Activated CD8-positive, alpha-beta T cell treated with anti-CD3 and anti-CD28 coated beads for 36 hours (primary cell): Measurements from ENCODE around the gene HPCA. TPM values are rescaled to one million over a fixed set of nuclear protein-coding genes. Genes with fewer than 3 reads are reported as not detected.
A peak's percentile ranks its signal among the peaks of the same experiment; 100 is the strongest.

Source experiments
- ATAC-seq: fragments of 200-7000 bp; cut with Tn5 transposase; one replicate; pipeline ENCODE4 v1.10.0; 2021; ENCODE audit warnings: mild to moderate bottlenecking, moderate library complexity
- CTCF ChIA-PET: fragments of 350-600 bp; sonication (Branson Sonifier 250); formaldehyde crosslinking; loops from one replicate; lab custom pipeline; 2021; ENCODE audit warnings: antibody characterized with exemption; lab: Charles Lee
- POLR2A ChIA-PET: fragments of 350-600 bp; sonication (Branson Sonifier 250); formaldehyde crosslinking; loops from one replicate; lab custom pipeline; 2021; ENCODE audit warnings: antibody characterized with exemption; lab: Charles Lee
- DNase-seq: peaks from one replicate; pipeline ENCODE4 v3.0.0-alpha.2; 2020
- H3K27ac Mint-ChIP-seq: one replicate; pipeline ENCODE4 v1.8.0; 2021; ENCODE audit warnings: mild to moderate bottlenecking, mixed read lengths
- H3K27me3 Mint-ChIP-seq: one replicate; pipeline ENCODE4 v1.8.0; 2021; ENCODE audit warnings: mixed read lengths
- H3K36me3 Mint-ChIP-seq: one replicate; pipeline ENCODE4 v1.8.0; 2021; ENCODE audit warnings: low read depth, mixed read lengths
- H3K4me1 Mint-ChIP-seq: one replicate; pipeline ENCODE4 v1.8.0; 2021; ENCODE audit warnings: low read depth, mixed read lengths
- H3K4me3 Mint-ChIP-seq: one replicate; pipeline ENCODE4 v1.8.0; 2021; ENCODE audit warnings: mild to moderate bottlenecking, moderate library complexity, mixed read lengths
- H3K9me3 Mint-ChIP-seq: one replicate; pipeline ENCODE4 v1.8.0; 2021; ENCODE audit warnings: mixed read lengths
- intact Hi-C: fragments of 100-400 bp; cut with micrococcal nuclease; formaldehyde crosslinking; loops from one replicate; pipeline ENCODE4 v1.10.0; 2022
- total RNA-seq, 2 experiments: library from RNA; stranded (reverse); gene quantifications; one replicate each; pipeline ENCODE4 v1.2.3, GENCODE V29; 2021
- TF ChIP-seq, protein P1 (sequence below): fragments of 200-600 bp; IDR thresholded peaks from one replicate; pipeline ENCODE4 v1.8.0; 2022; ENCODE audit warnings: antibody characterized with exemption, mild to moderate bottlenecking

The HPCA gene
- total RNA-seq, 2 experiments from 2014 or later: 0.49 to 0.61 TPM

DNA sequence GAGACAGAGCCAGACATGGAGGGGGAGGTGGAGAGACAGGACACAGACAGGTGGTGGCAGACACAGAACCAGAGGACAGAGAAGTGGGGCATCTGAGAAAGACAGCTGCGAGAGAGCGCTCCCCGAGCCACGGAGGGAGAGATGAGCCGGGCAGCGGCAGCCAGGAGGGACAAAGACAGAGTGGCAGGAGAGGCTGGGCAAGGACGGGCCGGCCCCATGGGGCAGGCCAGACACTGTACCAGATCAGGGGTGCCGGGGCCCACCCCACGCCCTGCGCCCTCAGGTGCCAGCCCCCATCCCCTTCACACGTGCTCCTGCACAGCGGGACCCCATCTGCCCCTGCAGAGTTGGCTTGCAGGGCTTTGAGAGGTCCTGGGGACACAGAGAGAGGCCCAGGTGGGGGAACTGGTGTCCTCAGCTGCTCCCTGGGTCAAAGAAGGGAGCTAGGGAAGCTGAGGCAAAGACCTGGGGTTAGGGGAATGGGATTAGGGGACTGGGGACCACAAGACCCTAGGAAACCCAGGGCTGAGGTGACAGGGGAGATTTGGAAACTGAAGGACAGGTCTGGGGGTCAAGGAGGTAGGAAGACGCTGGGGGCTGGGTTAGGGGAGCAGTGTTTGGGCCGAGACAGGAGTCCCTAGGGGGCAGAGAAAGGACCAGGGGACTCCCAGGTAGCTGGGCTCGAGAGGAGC lies 16.2 kb upstream of the HPCA start:
- H3K4me1 Mint-ChIP-seq: peaks cover 8% of the 10 kb centered on the region
- H3K9me3 Mint-ChIP-seq: no peaks in the 10 kb centered on the region
- POLR2A ChIA-PET: no interaction called here
- DNase-seq (no peak), ATAC-seq (no peak)
- no peak overlapping the region for H3K27ac Mint-ChIP-seq
- intact Hi-C loops: loop anchor here (5.0 kb wide), 1 partner anchor 158 kb away; no protein-coding TSS in a partner anchor
- H3K27me3 Mint-ChIP-seq: peaks cover 35% of the 10 kb centered on the region
- H3K36me3 Mint-ChIP-seq: no peaks in the 10 kb centered on the region
- H3K4me3 Mint-ChIP-seq: peak overlapping the region; percentile 28
- CTCF ChIA-PET: interaction anchor here (1.9 kb wide), 1 partner anchor 158 kb away, joined by 8 read pairs; no protein-coding TSS in a partner anchor
- TF ChIP-seq, protein P1, sequence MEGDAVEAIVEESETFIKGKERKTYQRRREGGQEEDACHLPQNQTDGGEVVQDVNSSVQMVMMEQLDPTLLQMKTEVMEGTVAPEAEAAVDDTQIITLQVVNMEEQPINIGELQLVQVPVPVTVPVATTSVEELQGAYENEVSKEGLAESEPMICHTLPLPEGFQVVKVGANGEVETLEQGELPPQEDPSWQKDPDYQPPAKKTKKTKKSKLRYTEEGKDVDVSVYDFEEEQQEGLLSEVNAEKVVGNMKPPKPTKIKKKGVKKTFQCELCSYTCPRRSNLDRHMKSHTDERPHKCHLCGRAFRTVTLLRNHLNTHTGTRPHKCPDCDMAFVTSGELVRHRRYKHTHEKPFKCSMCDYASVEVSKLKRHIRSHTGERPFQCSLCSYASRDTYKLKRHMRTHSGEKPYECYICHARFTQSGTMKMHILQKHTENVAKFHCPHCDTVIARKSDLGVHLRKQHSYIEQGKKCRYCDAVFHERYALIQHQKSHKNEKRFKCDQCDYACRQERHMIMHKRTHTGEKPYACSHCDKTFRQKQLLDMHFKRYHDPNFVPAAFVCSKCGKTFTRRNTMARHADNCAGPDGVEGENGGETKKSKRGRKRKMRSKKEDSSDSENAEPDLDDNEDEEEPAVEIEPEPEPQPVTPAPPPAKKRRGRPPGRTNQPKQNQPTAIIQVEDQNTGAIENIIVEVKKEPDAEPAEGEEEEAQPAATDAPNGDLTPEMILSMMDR: no peak

DNA sequence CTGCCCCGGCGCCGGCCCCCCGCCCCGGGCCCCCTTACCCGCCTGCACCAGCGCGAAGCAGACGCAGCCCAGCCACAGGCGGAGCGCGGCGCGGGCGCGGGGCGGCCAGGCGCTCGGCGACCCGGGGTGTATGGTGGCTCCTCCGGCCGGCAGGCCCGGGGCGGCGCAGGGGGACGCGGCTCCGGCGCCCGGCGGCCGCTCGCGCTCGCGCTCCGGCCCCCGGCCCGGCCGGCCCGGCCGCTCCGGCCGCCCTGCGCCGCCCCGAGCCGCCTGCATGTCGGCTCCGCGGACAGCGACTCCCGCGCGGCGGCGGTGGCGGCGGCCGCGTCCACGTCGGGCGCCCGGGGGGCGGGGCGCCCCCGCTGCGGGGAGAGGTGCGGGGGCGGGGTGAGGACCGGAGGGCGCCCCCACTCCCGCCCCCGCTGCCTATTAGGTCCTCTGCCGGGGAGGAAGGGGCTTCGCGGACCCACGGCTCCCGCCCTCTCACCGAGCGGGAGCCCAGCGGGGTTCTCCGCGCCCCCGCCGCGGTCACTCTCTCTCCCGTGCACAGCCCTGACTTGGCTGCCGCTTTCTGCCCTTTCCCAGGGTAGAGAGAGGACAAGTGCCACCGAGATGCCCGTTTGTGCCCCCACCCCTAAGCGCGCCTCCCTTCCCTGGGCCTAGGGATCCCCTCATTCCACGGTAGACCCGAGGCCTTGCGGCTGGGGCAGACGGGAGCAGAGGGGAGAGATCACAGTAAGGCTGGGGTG lies 15.5 kb upstream of the HPCA start, which contains the start of gene FNDC5:
TSS of gene FNDC5 (minus strand) at position 298 of the 749 bp plus-strand sequence.
- intact Hi-C loops: loop anchor here (5.0 kb wide), 1 partner anchor 158 kb away; no protein-coding TSS in a partner anchor
- ATAC-seq (peak; percentile 4), DNase-seq (no peak)
- ChIA-PET POLR2A (interaction anchor here (1.2 kb wide), 1 partner anchor 16 kb away, joined by 3 read pairs; no protein-coding TSS in a partner anchor), CTCF (interaction anchor here (1.0 to 3.4 kb wide), 11 partner anchors 10 to 246 kb away, joined by 3 to 47 read pairs (median 6); partner anchors contain the start of genes AZIN2 and HPCA)
- Mint-ChIP-seq H3K27ac (no peak within 1 kb of the TSS), H3K4me1 (peaks cover 8% of the 10 kb centered on the region), H3K36me3 (no peaks in the 10 kb centered on the region), H3K9me3 (no peaks in the 10 kb centered on the region), H3K27me3 (peaks cover 41% of the 10 kb centered on the region), H3K4me3 (peak within 1 kb of the TSS; percentile 28)
- TF ChIP-seq, protein P1: no peak

DNA sequence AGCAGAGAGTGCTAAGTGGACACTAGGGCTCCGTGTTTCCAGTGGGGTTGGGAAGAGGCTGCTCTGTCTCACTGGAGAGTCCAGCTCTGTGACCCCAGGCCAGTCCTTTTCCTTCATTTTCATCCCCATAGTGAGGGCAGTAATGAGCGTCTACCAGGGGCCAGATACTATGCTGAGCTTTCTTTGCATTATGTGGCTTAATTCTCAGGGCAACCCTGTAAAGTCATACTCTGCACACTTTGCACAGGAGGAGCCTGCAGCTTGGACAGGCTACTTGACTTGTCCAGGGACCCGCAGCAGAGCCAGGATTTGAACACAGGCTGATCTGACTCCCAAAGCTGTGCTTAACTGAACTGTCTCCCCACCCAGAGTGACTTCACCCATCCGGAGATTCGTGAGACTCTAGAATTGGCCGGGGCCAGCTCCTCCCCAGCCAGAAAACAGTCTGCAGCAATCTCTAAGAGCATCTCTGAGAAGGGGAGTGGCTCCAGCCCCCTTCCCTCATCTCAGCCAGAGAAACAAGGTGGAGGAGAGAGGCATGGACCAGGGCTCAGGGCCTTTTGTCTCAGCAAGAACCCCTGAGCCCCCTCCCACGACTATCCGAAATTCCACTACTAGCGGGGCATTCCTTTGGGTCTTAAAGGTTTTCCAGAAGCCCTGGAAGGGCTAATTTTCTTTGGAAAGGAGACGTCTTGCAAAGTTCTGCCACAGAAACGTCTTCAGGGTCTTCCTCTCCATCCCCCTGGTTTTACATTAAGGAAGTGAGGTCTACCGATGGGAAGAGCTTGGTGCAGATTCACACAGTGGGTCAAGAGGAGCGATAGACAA lies 14.7 kb upstream of the HPCA start:
- Mint-ChIP-seq H3K27me3 (peaks cover 43% of the 10 kb centered on the region), H3K4me1 (peaks cover 8% of the 10 kb centered on the region), H3K36me3 (no peaks in the 10 kb centered on the region), H3K4me3 (no peak overlapping the region), H3K27ac (no peak overlapping the region), H3K9me3 (no peaks in the 10 kb centered on the region)
- intact Hi-C loops: loop anchor here (5.0 kb wide), 1 partner anchor 159 kb away; no protein-coding TSS in a partner anchor
- DNase-seq (no peak), ATAC-seq (no peak)
- ChIA-PET POLR2A (interaction anchor here (1.2 kb wide), 1 partner anchor 16 kb away, joined by 3 read pairs; no protein-coding TSS in a partner anchor), CTCF (interaction anchor here (0.9 to 3.4 kb wide), 20 partner anchors 9 to 247 kb away, joined by 3 to 47 read pairs (median 5); partner anchors contain the start of genes AZIN2 and HPCA)
- TF ChIP-seq, protein P1: no peak

DNA sequence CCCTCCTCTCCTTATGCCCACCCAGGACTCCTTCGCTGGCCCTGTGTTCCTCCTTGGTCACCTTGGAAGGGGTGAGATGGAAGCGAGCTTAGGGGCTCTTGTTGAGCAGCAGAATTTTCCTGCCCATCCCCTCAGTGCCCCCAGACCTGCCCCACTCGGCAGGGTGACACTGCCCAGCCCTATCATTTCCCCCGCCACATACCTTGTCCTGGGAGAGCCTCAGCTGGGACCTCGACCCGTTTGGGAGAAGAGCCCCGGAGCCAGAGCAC lies 14.2 kb upstream of the HPCA start:
- intact Hi-C loops: loop anchor here (5.0 kb wide), 1 partner anchor 160 kb away; no protein-coding TSS in a partner anchor
- no peak overlapping the region for H3K4me3 Mint-ChIP-seq
- ChIA-PET POLR2A (interaction anchor here (1.2 kb wide), 1 partner anchor 15 kb away, joined by 3 read pairs; no protein-coding TSS in a partner anchor), CTCF (interaction anchor here (0.9 to 3.4 kb wide), 21 partner anchors 8 to 247 kb away, joined by 3 to 47 read pairs (median 5); partner anchors contain the start of genes AZIN2 and HPCA)
- no peaks in the 10 kb centered on the region for H3K9me3 Mint-ChIP-seq
- H3K36me3 Mint-ChIP-seq: no peaks in the 10 kb centered on the region
- H3K4me1 Mint-ChIP-seq: peaks cover 8% of the 10 kb centered on the region
- H3K27ac Mint-ChIP-seq: no peak overlapping the region
- ATAC-seq (no peak), DNase-seq (no peak)
- peaks cover 43% of the 10 kb centered on the region for H3K27me3 Mint-ChIP-seq
- TF ChIP-seq, protein P1: no peak
